SKM-1 treated with dmso at 0.1 percent for 144 hours (cell line): ENCODE measurements around the gene SIPA1L3.

Experiments
- DNase-seq: peaks from one replicate; lab custom pipeline; 2025; ENCODE audit not compliant: unreplicated experiment; lab: John Stamatoyannopoulos, UW

Gene SIPA1L3

GRCh38 chr19:37946132-37946531 is 39.1 kb downstream of the SIPA1L3 start:
- no peak for DNase-seq

GRCh38 chr19:37947778-37948177 is 40.8 kb downstream of the SIPA1L3 start:
- DNase-seq: no peak

- no peak for DNase-seq
Observed at GRCh38 chr19:37948362-37948761, 41.4 kb downstream of the SIPA1L3 start.

GRCh38 chr19:37950471-37951175 is 43.6 kb downstream of the SIPA1L3 start:
- no peak for DNase-seq

- DNase-seq: no peak
Observed at GRCh38 chr19:37951816-37952210, 44.8 kb downstream of the SIPA1L3 start.

- no peak for DNase-seq
Observed at GRCh38 chr19:37953171-37953917, 46.3 kb downstream of the SIPA1L3 start.

- DNase-seq: no peak
Observed at GRCh38 chr19:37953918-37954303, 46.9 kb downstream of the SIPA1L3 start.

GRCh38 chr19:37954421-37954874 is 47.4 kb downstream of the SIPA1L3 start:
- no peak for DNase-seq

GRCh38 chr19:37955986-37956385 is 49.0 kb downstream of the SIPA1L3 start:
- no peak for DNase-seq

- DNase-seq: no peak
Observed at GRCh38 chr19:37957176-37957575, 50.2 kb downstream of the SIPA1L3 start.

GRCh38 chr19:37959665-37960114 is 52.7 kb downstream of the SIPA1L3 start:
- no peak for DNase-seq

- DNase-seq: no peak
Observed at GRCh38 chr19:37961198-37961597, 54.2 kb downstream of the SIPA1L3 start.

- no peak for DNase-seq
Observed at GRCh38 chr19:37963190-37963936, 56.4 kb downstream of the SIPA1L3 start.

GRCh38 chr19:37964109-37964508 is 57.1 kb downstream of the SIPA1L3 start:
- DNase-seq: no peak

- DNase-seq: no peak
Observed at GRCh38 chr19:37966211-37966661, 59.2 kb downstream of the SIPA1L3 start.

- no peak for DNase-seq
Observed at GRCh38 chr19:37966662-37967231, 59.7 kb downstream of the SIPA1L3 start.

- DNase-seq: no peak
Observed at GRCh38 chr19:37969695-37970094, 62.7 kb downstream of the SIPA1L3 start.

- no peak for DNase-seq
Observed at GRCh38 chr19:37970699-37971098, 63.7 kb downstream of the SIPA1L3 start.

GRCh38 chr19:37972803-37973202 is 65.8 kb downstream of the SIPA1L3 start:
- DNase-seq: no peak

- DNase-seq: no peak
Observed at GRCh38 chr19:37973666-37974065, 66.7 kb downstream of the SIPA1L3 start.

GRCh38 chr19:37975071-37975470 is 68.1 kb downstream of the SIPA1L3 start:
- DNase-seq: no peak
